Nephron (organoid): ENCODE results near the gene UBAP2.
A peak's percentile ranks its signal among the peaks of the same experiment; 100 is the strongest.

ENCODE experiments used
- H3K27ac Mint-ChIP-seq, 3 experiments: 2 replicates each; pipeline ENCODE4 v1.8.0; 2020; ENCODE audit warnings: mixed read lengths in 3 of 3, mild to moderate bottlenecking in 2 of 3, moderate library complexity in 1 of 3
- H3K27me3 Mint-ChIP-seq: 2 replicates; pipeline ENCODE4 v1.8.0; 2021; ENCODE audit warnings: low read depth, mild to moderate bottlenecking, moderate library complexity, mixed read lengths
- H3K36me3 Mint-ChIP-seq: 2 replicates; pipeline ENCODE4 v1.8.0; 2020; ENCODE audit warnings: low read depth, mixed read lengths
- H3K4me1 Mint-ChIP-seq: 2 replicates; pipeline ENCODE4 v1.8.0; 2020; ENCODE audit warnings: mixed read lengths
- H3K4me3 Mint-ChIP-seq, 3 experiments: 2 replicates each; pipeline ENCODE4 v1.8.0; 2020; ENCODE audit warnings: mild to moderate bottlenecking in 3 of 3, mixed read lengths in 3 of 3, moderate library complexity in 2 of 3
- H3K9me3 Mint-ChIP-seq: 2 replicates; pipeline ENCODE4 v1.8.0; 2020; ENCODE audit warnings: mixed read lengths
- TF ChIP-seq, protein P1 (sequence below), 3 experiments: fragments of 200-600 bp; sonication (generic); IDR thresholded peaks; one replicate each; pipeline ENCODE4 v1.5.0; 2021; ENCODE audit warnings: antibody characterized with exemption in 3 of 3; ENCODE audit not compliant: unreplicated experiment in 3 of 3

The UBAP2 gene

DNA sequence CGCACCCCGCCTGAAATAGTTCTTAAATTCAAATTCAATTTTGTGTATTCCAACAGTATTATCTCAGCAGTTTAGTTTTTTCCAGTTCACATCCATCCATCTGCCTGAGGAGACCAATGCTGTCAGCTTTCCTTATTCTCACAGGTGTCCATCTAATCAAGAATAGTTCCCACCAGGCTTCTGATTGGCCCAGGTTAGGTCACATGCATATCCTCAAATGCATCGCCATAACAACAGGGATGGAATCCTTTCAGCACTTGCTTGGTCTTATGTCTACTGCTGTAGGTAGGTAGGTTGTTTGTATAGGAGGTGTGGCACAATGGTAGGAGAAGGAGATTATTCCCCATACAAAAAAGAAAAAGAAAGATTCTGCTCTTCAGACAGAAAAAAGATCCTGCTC, 140.6 kb downstream of the UBAP2 start:
- Mint-ChIP-seq H3K9me3 (no peaks in the 10 kb centered on the region), H3K4me3 (no peak overlapping the region), H3K4me1 (peaks cover 5% of the 10 kb centered on the region), H3K27me3 (no peaks in the 10 kb centered on the region), H3K27ac (peak overlapping the region in 1 of 3 experiments; percentile 59), H3K36me3 (peaks cover 31% of the 10 kb centered on the region)
- TF ChIP-seq, protein P1, sequence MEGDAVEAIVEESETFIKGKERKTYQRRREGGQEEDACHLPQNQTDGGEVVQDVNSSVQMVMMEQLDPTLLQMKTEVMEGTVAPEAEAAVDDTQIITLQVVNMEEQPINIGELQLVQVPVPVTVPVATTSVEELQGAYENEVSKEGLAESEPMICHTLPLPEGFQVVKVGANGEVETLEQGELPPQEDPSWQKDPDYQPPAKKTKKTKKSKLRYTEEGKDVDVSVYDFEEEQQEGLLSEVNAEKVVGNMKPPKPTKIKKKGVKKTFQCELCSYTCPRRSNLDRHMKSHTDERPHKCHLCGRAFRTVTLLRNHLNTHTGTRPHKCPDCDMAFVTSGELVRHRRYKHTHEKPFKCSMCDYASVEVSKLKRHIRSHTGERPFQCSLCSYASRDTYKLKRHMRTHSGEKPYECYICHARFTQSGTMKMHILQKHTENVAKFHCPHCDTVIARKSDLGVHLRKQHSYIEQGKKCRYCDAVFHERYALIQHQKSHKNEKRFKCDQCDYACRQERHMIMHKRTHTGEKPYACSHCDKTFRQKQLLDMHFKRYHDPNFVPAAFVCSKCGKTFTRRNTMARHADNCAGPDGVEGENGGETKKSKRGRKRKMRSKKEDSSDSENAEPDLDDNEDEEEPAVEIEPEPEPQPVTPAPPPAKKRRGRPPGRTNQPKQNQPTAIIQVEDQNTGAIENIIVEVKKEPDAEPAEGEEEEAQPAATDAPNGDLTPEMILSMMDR (IDR thresholded peaks at IDR 0.05; ENCODE audit: unreplicated experiment in 3 of 3), result no peak

DNA sequence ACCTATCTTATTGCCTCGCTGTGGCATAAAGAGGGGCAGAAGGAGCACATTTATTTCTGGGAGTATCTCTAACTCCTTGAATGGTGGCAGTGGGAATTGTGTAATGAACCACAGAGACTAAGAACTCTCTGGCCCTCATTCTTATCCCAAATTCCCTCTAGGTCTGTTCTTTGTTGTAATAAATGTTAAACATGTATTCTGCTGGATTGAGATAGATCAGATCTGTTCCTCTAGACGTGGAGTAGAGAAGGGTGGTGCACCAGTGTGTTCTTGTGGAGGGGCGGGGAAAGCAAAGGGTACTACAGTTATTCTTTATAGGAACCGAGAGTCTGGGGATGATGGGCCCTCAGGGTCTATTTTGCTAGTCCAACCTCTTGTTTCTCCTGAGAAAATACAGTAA, 141.3 kb downstream of the UBAP2 start:
- TF ChIP-seq, protein P1 (IDR thresholded peaks at IDR 0.05; ENCODE audit: unreplicated experiment in 3 of 3), result no peak
- Mint-ChIP-seq H3K4me3 (no peak overlapping the region), H3K27ac (peak overlapping the region; percentile 18 to 68 (median 47)), H3K9me3 (no peaks in the 10 kb centered on the region), H3K27me3 (no peaks in the 10 kb centered on the region), H3K36me3 (peaks cover 30% of the 10 kb centered on the region), H3K4me1 (peaks cover 5% of the 10 kb centered on the region)

DNA sequence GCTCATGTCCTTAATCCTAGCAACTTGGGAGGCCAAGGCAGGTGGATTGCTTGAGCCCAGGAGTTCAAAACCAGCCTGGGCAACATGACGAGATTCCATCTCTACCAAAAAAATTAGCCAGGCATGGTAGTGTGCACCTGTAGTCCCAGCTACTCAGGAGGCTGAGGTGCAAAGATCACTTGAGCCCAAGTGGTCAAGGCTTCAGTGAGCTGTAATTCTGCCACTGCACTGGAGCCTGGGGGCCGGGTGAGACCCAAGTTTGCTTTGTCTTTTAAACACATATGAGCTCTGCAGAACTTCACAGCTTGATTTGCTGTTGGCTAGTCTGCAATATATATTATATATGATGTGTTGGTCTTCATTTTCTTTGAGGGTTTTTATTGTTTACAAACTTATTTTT, 141.9 kb downstream of the UBAP2 start:
- Mint-ChIP-seq H3K27me3 (no peaks in the 10 kb centered on the region), H3K4me1 (peaks cover 5% of the 10 kb centered on the region), H3K9me3 (no peaks in the 10 kb centered on the region), H3K4me3 (no peak overlapping the region), H3K27ac (peak overlapping the region in 1 of 3 experiments; percentile 88), H3K36me3 (peaks cover 33% of the 10 kb centered on the region)
- TF ChIP-seq, protein P1 (IDR thresholded peaks at IDR 0.05; ENCODE audit: unreplicated experiment in 3 of 3), result no peak

- no peak overlapping the region for H3K4me3 Mint-ChIP-seq
- H3K36me3 Mint-ChIP-seq, result peaks cover 46% of the 10 kb centered on the region
- TF ChIP-seq, protein P1 (IDR thresholded peaks at IDR 0.05; ENCODE audit: unreplicated experiment in 3 of 3), result no peak
- H3K27me3 Mint-ChIP-seq, result no peaks in the 10 kb centered on the region
- no peaks in the 10 kb centered on the region for H3K9me3 Mint-ChIP-seq
- H3K27ac Mint-ChIP-seq, result peak overlapping the region; percentile 71 to 88 (median 73)
- peaks cover 5% of the 10 kb centered on the region for H3K4me1 Mint-ChIP-seq
These were observed 143.6 kb downstream of the UBAP2 start for GRCh38 chr9:33905137-33905536.

GRCh38 chr9:33903157-33903780, 145.4 kb downstream of the UBAP2 start:
- H3K27me3 Mint-ChIP-seq, result no peaks in the 10 kb centered on the region
- H3K4me1 Mint-ChIP-seq, result peaks cover 5% of the 10 kb centered on the region
- TF ChIP-seq, protein P1 (IDR thresholded peaks at IDR 0.05; ENCODE audit: unreplicated experiment in 3 of 3), result no peak
- peaks cover 52% of the 10 kb centered on the region for H3K36me3 Mint-ChIP-seq
- H3K4me3 Mint-ChIP-seq, result no peak overlapping the region
- H3K9me3 Mint-ChIP-seq, result no peaks in the 10 kb centered on the region
- peak overlapping the region; percentile 62 to 88 (median 73) for H3K27ac Mint-ChIP-seq

GRCh38 chr9:33894316-33894715, 154.4 kb downstream of the UBAP2 start:
- TF ChIP-seq, protein P1 (IDR thresholded peaks at IDR 0.05; ENCODE audit: unreplicated experiment in 3 of 3), result no peak
- Mint-ChIP-seq H3K9me3 (no peaks in the 10 kb centered on the region), H3K4me3 (no peak overlapping the region), H3K4me1 (no peaks in the 10 kb centered on the region), H3K27ac (no peak overlapping the region), H3K36me3 (peaks cover 38% of the 10 kb centered on the region), H3K27me3 (no peaks in the 10 kb centered on the region)
